Tibial nerve (tissue), 4 donors: Measurements from ENCODE around the gene E2F6. TPM values are rescaled to one million over a fixed set of nuclear protein-coding genes. Genes with fewer than 3 reads are reported as not detected.

Experiments
- DNase-seq, 2 donors: peaks; one replicate each; pipeline ENCODE4 v3.0.0-alpha.2; 2019; ENCODE audit warnings: low spot score in 2 of 2
- H3K27ac ChIP-seq, 4 donors: fragments of 200-600 bp; sonication (generic) in 3 of 4; one replicate each; pipeline ENCODE4 v1.5.1; 2017 to 2019; ENCODE audit warnings: mild to moderate bottlenecking in 1 of 4
- H3K27me3 ChIP-seq, 2 donors: fragments of 200-600 bp; sonication (generic) in 1 of 2; one replicate each; pipeline versions ENCODE4 v1.5.1 to v1.6.0; 2017 to 2019
- H3K36me3 ChIP-seq, 3 donors: fragments of 200-600 bp; sonication (generic); one replicate each; pipeline ENCODE4 v1.5.1; 2018 to 2019
- H3K4me1 ChIP-seq, 4 donors: fragments of 200-600 bp; sonication (generic) in 3 of 4; one replicate each; pipeline ENCODE4 v1.5.1; 2017 to 2019
- H3K4me3 ChIP-seq, 4 donors: fragments of 200-600 bp; sonication (generic) in 3 of 4; one replicate each; pipeline ENCODE4 v1.5.1; 2017 to 2019; ENCODE audit warnings: mild to moderate bottlenecking in 1 of 4, moderate library complexity in 1 of 4
- H3K9me3 ChIP-seq, 4 donors: fragments of 200-600 bp; sonication (generic) in 3 of 4; one replicate each; pipeline ENCODE4 v1.5.1; 2017 to 2019
- CTCF ChIP-seq, 5 experiments: fragments of 200-600 bp in 3 of 5; fragments of 450-650 bp in 2 of 5; sonication (generic) in 3 of 5; IDR thresholded peaks; one replicate each; pipeline ENCODE4 v1.5.1; 2016 to 2019; ENCODE audit warnings: antibody characterized with exemption in 5 of 5, mild to moderate bottlenecking in 3 of 5, moderate library complexity in 2 of 5
- EP300 ChIP-seq, 2 donors: sonication (generic); formaldehyde crosslinking; IDR thresholded peaks; one replicate each; pipeline ENCODE4 v1.6.1; 2017; ENCODE audit warnings: antibody characterized with exemption in 2 of 2, mild to moderate bottlenecking in 1 of 2
- POLR2A ChIP-seq, 2 donors: fragments of 450-650 bp; IDR thresholded peaks; one replicate each; pipeline ENCODE4 v1.6.1; 2017; ENCODE audit warnings: antibody characterized with exemption in 2 of 2, mild to moderate bottlenecking in 2 of 2, moderate library complexity in 2 of 2
- WGBS, 2 donors: methylation state at CpG; one replicate each; pipeline ENCODE4 v1.1.5; 2018; 5-methylcytosine and 5-hydroxymethylcytosine counted together
- total RNA-seq, 4 donors: library from RNA; depleted of rRNA; stranded (reverse); fragments of >200 nt; gene quantifications; one replicate each; pipeline ENCODE4 v1.1.0, GENCODE V29; 2016

Gene E2F6
- total RNA-seq, 4 donors from 2014 or later = 10.9 to 16.5 (median 13.8) TPM

GRCh38 chr2:11450791-11451190 lies 15.2 kb downstream of the E2F6 start:
- no peak overlapping the region for H3K27ac ChIP-seq
- no peaks in the 10 kb centered on the region for H3K9me3 ChIP-seq

GRCh38 chr2:11446733-11447248 lies 19.2 kb downstream of the E2F6 start:
- H3K4me3 ChIP-seq = no peak overlapping the region
- peaks cover 0 to 86% (median 3%) of the 10 kb centered on the region in 3 donors for H3K36me3 ChIP-seq
- H3K27ac ChIP-seq = no peak overlapping the region
- no peaks in the 10 kb centered on the region for H3K27me3 ChIP-seq
- TF ChIP-seq CTCF (IDR thresholded peaks at IDR 0.05) (peak; percentile 66 to 78 (median 73)), EP300 (IDR thresholded peaks at IDR 0.05) (no peak), POLR2A (IDR thresholded peaks at IDR 0.05) (no peak)
- H3K9me3 ChIP-seq = no peaks in the 10 kb centered on the region
- DNase-seq = peak in 1 of 2 donors; percentile 73
- WGBS, 2 donors = 51 to 62% methylated on average over 12 to 14 of the region's 14 CpGs
- no peaks in the 10 kb centered on the region for H3K4me1 ChIP-seq

More at GRCh38 chr2:11450791-11451190, 15.2 kb downstream of the E2F6 start:
- H3K4me3 ChIP-seq = no peak overlapping the region
- H3K36me3 ChIP-seq = peaks cover 0 to 89% (median 3%) of the 10 kb centered on the region in 3 donors
- 96 to 98% methylated on average over 2 of the region's 2 CpGs for whole genome bisulfite sequencing, 2 donors
- no peak for TF ChIP-seq EP300 (IDR thresholded peaks at IDR 0.05)
- no peak for TF ChIP-seq POLR2A (IDR thresholded peaks at IDR 0.05)
- no peak for TF ChIP-seq CTCF (IDR thresholded peaks at IDR 0.05)
- H3K4me1 ChIP-seq = no peaks in the 10 kb centered on the region
- H3K27me3 ChIP-seq = no peaks in the 10 kb centered on the region
- no peak for DNase-seq

GRCh38 chr2:11444737-11445136 lies 21.2 kb downstream of the E2F6 start:
- no peak for TF ChIP-seq POLR2A (IDR thresholded peaks at IDR 0.05)
- TF ChIP-seq CTCF (IDR thresholded peaks at IDR 0.05) = no peak
- no peak for TF ChIP-seq EP300 (IDR thresholded peaks at IDR 0.05)
- no peak for DNase-seq
- Histone ChIP-seq H3K4me3 (no peak overlapping the region), H3K9me3 (no peaks in the 10 kb centered on the region), H3K36me3 (peaks cover 0 to 89% (median 0%) of the 10 kb centered on the region in 3 donors), H3K27me3 (no peaks in the 10 kb centered on the region), H3K4me1 (no peaks in the 10 kb centered on the region), H3K27ac (no peak overlapping the region)
- 72 to 75% methylated on average over 4 of the region's 4 CpGs for WGBS, 2 donors

DNA sequence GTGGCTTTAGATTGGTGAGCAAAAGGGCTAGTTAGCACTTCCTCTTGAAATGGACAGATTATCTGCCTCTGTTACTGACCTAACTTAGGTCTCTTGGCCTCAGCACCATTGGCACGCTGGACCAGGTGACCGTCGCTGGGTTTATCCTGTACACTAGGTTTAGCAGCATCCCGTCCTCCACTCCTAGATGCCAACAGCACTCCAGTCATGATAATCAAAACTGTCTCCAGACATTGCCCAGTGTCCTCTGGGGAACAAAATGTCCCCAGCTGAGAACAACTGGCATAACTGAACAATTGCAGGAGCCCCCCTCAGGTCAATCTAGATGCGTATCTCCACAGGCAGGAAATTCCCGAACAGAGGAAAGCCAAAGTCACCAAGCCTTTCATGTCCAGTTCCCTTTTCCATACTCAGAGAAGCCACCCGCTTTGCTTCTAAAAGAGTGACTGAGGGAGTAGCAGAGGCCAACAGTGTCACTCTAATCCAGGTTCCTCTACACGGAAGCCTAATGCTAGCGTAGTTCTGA lies 27.3 kb downstream of the E2F6 start:
- Histone ChIP-seq H3K36me3 (peaks cover 0 to 75% (median 0%) of the 10 kb centered on the region in 3 donors), H3K4me1 (no peaks in the 10 kb centered on the region), H3K27ac (no peak overlapping the region), H3K9me3 (no peaks in the 10 kb centered on the region), H3K4me3 (no peak overlapping the region), H3K27me3 (no peaks in the 10 kb centered on the region)
- no peak for TF ChIP-seq EP300 (IDR thresholded peaks at IDR 0.05)
- no peak for TF ChIP-seq POLR2A (IDR thresholded peaks at IDR 0.05)
- no peak for TF ChIP-seq CTCF (IDR thresholded peaks at IDR 0.05)
- 97 to 98% methylated on average over 9 of the region's 9 CpGs for WGBS, 2 donors
- no peak for DNase-seq

DNA sequence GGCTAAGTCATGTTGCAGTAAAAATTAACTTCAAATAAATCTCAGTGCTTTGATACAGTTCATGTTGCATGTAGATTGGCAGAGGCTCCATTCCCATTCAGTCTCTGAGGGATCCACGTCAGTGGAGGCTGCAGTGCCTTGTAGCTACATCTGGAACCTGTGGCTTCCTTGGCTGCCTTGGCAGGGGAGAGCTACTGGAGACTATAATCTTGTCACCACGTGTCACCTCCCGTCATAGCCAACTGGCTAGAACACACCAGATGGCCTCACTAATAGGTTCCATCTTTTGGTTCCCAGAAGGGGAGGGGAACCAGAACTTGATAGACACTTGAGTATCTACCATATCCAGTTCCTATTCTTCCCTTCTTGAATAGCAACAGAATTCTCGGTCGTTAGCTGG lies 28.4 kb downstream of the E2F6 start:
- Histone ChIP-seq H3K9me3 (no peaks in the 10 kb centered on the region), H3K27ac (no peak overlapping the region), H3K4me3 (no peak overlapping the region), H3K4me1 (no peaks in the 10 kb centered on the region), H3K27me3 (no peaks in the 10 kb centered on the region), H3K36me3 (peaks cover 0 to 66% (median 0%) of the 10 kb centered on the region in 3 donors)
- TF ChIP-seq CTCF (IDR thresholded peaks at IDR 0.05) (no peak), EP300 (IDR thresholded peaks at IDR 0.05) (no peak), POLR2A (IDR thresholded peaks at IDR 0.05) (no peak)
- DNase-seq = no peak
- 88 to 89% methylated on average over 5 of the region's 5 CpGs for WGBS, 2 donors
